KOPT-K1 (cell line): ENCODE data around the gene GPR82.
"Not testable (repeated sequence)": the region's sequence is repeated elsewhere in the genome, so short reads cannot be mapped to it uniquely, and the experiment has no call there.

ENCODE experiments used
- H3K27ac ChIP-seq: fragments of 200-600 bp; sonication (generic); 2 replicates; pipeline ENCODE4 v1.5.1; 2016; ENCODE audit warnings: antibody characterized with exemption, mild to moderate bottlenecking, low read depth, low read length; ENCODE audit not compliant: poor library complexity, severe bottlenecking
- H3K36me3 ChIP-seq: fragments of 200-600 bp; sonication (generic); 2 replicates; pipeline ENCODE4 v1.5.1; 2017; ENCODE audit warnings: antibody characterized with exemption, mild to moderate bottlenecking, low read length, moderate library complexity; ENCODE audit not compliant: insufficient read depth
- H3K9me3 ChIP-seq: fragments of 200-600 bp; sonication (generic); 2 replicates; pipeline ENCODE4 v1.5.1; 2017; ENCODE audit warnings: antibody characterized with exemption, low read length, mild to moderate bottlenecking; ENCODE audit not compliant: insufficient read depth, poor library complexity, severe bottlenecking

Gene GPR82

GRCh38 chrX:41723826-41724225 lies at the start of gene GPR82:
Gene GPR82 (plus strand): TSS chrX:41724181. CDS start chrX:41727027, 2,846 bp downstream.
- Histone ChIP-seq H3K36me3 (peaks cover 4% of the 10 kb centered on the region; the same call in 1 of the 2 replicates), H3K9me3 (peaks cover 6% of the 10 kb centered on the region), H3K27ac (no peak within 1 kb of the TSS)

GRCh38 chrX:41676361-41676760 lies 47.6 kb upstream of the GPR82 start:
- H3K36me3 ChIP-seq, H3K9me3 ChIP-seq, H3K27ac ChIP-seq: not testable (repeated sequence)

GRCh38 chrX:41677183-41678060 lies 46.6 kb upstream of the GPR82 start:
- H3K9me3 ChIP-seq: no peaks in the 10 kb centered on the region
- H3K27ac ChIP-seq: no peak overlapping the region
- H3K36me3 ChIP-seq: no peaks in the 10 kb centered on the region

GRCh38 chrX:41684138-41684537 lies 39.8 kb upstream of the GPR82 start:
- Histone ChIP-seq H3K9me3 (no peaks in the 10 kb centered on the region), H3K27ac (no peak overlapping the region), H3K36me3 (no peaks in the 10 kb centered on the region)

GRCh38 chrX:41684940-41685339 lies 39.0 kb upstream of the GPR82 start:
- H3K9me3 ChIP-seq: no peaks in the 10 kb centered on the region
- H3K36me3 ChIP-seq: no peaks in the 10 kb centered on the region
- no peak overlapping the region for H3K27ac ChIP-seq

- H3K36me3 ChIP-seq: no peaks in the 10 kb centered on the region
- no peak overlapping the region for H3K27ac ChIP-seq
- H3K9me3 ChIP-seq: no peaks in the 10 kb centered on the region
These were observed 37.2 kb upstream of the GPR82 start for GRCh38 chrX:41686788-41687187.

GRCh38 chrX:41688156-41688555 lies 35.8 kb upstream of the GPR82 start:
- Histone ChIP-seq H3K36me3 (no peaks in the 10 kb centered on the region), H3K27ac (no peak overlapping the region), H3K9me3 (no peaks in the 10 kb centered on the region)

- H3K36me3 ChIP-seq: no peaks in the 10 kb centered on the region
- H3K27ac ChIP-seq: no peak within 1 kb of the TSS
- H3K9me3 ChIP-seq: no peaks in the 10 kb centered on the region
These were observed 35.1 kb upstream of the GPR82 start, which contains the start of gene GPR34 for GRCh38 chrX:41688835-41689234. Gene GPR34 (plus strand): TSS chrX:41688973. CDS start chrX:41695634, 6,661 bp downstream.

- no peaks in the 10 kb centered on the region for H3K9me3 ChIP-seq
- no peak overlapping the region for H3K27ac ChIP-seq
- H3K36me3 ChIP-seq: no peaks in the 10 kb centered on the region
These were observed 34.3 kb upstream of the GPR82 start for GRCh38 chrX:41689711-41690110.

- Histone ChIP-seq H3K36me3 (no peaks in the 10 kb centered on the region), H3K27ac (no peak overlapping the region), H3K9me3 (no peaks in the 10 kb centered on the region)
These were observed 31.7 kb upstream of the GPR82 start for GRCh38 chrX:41692162-41692749.

- Histone ChIP-seq H3K36me3 (no peaks in the 10 kb centered on the region), H3K9me3 (no peaks in the 10 kb centered on the region), H3K27ac (no peak overlapping the region)
These were observed 31.0 kb upstream of the GPR82 start for GRCh38 chrX:41693024-41693423.

- H3K36me3 ChIP-seq: no peaks in the 10 kb centered on the region
These were observed 28.6 kb upstream of the GPR82 start for GRCh38 chrX:41695426-41695825.

GRCh38 chrX:41703574-41704029 lies 20.4 kb upstream of the GPR82 start:
- Histone ChIP-seq H3K36me3 (no peaks in the 10 kb centered on the region), H3K27ac (no peak overlapping the region), H3K9me3 (no peaks in the 10 kb centered on the region)

More at GRCh38 chrX:41695426-41695825, 28.6 kb upstream of the GPR82 start:
- Histone ChIP-seq H3K27ac (no peak overlapping the region), H3K9me3 (no peaks in the 10 kb centered on the region)

- Histone ChIP-seq H3K36me3 (no peaks in the 10 kb centered on the region), H3K27ac (no peak overlapping the region), H3K9me3 (no peaks in the 10 kb centered on the region)
These were observed 18.9 kb upstream of the GPR82 start for GRCh38 chrX:41705042-41705441.

- no peaks in the 10 kb centered on the region for H3K36me3 ChIP-seq
- peak overlapping the region; percentile 47 for H3K27ac ChIP-seq
- no peaks in the 10 kb centered on the region for H3K9me3 ChIP-seq
These were observed 18.2 kb upstream of the GPR82 start for GRCh38 chrX:41705680-41706374.
